ENCODE data around the gene NPFFR1.
A peak's percentile ranks its signal among the peaks of the same experiment; 100 is the strongest.
"Not testable (repeated sequence)": the region's sequence is repeated elsewhere in the genome, so short reads cannot be mapped to it uniquely, and the experiment has no call there.

The NPFFR1 gene

DNA sequence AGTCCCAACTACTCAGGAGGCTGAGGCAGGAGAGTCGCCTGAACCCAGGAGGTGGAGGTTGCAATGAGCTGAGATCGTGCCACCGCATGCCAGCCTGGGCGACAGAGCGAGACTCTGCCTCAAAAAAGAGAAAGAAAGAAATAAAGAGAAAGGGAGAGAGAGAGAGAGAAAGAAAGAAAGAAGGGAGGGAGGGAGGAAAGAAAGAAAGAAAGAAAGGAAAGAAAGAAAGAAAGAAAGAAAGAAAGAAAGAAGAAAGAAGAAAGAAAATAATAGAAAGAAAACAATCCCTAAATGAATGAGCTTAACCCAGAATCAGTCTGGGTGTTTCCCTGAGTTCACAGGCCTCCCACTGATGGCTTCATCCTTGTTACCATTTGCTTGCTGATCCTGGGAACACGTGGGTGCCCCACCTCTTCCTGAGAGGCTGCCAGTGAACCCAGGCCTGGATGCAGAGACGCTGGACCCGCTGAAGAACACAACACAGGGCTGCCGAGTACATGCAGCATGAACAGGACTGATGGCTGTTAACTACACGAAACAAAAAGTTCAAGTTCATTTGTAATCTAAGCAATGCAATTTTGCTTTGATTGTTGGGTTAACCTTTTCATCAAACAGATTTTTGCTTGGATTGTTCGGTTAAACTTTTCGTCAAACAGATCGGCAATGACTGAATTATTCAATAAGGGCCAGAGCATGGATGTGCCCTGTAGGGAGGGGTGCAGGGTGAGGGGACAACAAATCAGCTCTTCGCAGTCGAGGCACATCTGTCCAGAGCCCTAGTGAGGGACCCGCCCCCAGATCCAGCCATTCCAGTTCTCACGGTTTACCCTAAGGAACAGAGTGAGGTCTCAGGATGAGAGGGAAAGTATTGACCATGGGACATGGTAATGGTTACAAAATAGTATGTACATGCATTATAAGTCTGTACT lies 11.5 kb downstream of the NPFFR1 start:
- ATAC-seq (replicated peaks) (no peak), DNase-seq (no peak)
- H3K4me3 Mint-ChIP-seq = no peak overlapping the region
- H3K36me3 Mint-ChIP-seq (ENCODE audit: insufficient read depth) = no peaks in the 10 kb centered on the region
- no peaks in the 10 kb centered on the region for H3K27me3 Mint-ChIP-seq
- H3K27ac Mint-ChIP-seq = peak overlapping the region in 1 of 2 donors; percentile 60
- peaks cover 2 to 11% of the 10 kb centered on the region in 2 donors for H3K4me1 Mint-ChIP-seq (ENCODE audit: low read depth in 2 of 2)
- peaks cover 0 to 1% of the 10 kb centered on the region in 2 donors for H3K9me3 Mint-ChIP-seq

GRCh38 chr10:70270952-70271351 lies 12.9 kb downstream of the NPFFR1 start:
- H3K4me1 Mint-ChIP-seq (ENCODE audit: low read depth in 2 of 2) = peaks cover 2 to 11% of the 10 kb centered on the region in 2 donors
- DNase-seq = no peak

DNA sequence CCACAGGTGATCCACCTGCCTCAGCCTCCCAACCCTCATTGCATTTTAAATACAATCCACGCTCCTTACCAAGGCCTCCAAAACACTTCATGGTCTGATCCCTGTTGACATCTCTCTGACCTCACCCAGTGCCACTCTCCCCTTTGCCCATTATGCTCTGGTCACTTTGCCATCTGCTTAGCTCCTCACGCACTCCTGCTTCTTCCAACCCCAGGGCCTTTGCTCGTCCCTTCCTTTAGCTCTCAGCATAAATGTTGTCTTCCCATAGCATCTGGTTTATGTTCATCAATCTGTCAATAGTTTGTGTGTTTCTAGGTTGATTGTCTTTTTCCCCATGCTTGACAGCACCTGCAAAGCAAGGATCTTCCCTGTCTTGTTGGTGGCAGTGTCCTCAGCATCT lies 14.1 kb downstream of the NPFFR1 start:
- H3K36me3 Mint-ChIP-seq (ENCODE audit: insufficient read depth) = no peaks in the 10 kb centered on the region
- DNase-seq (no peak), ATAC-seq (replicated peaks) (no peak)
- no peaks in the 10 kb centered on the region for H3K9me3 Mint-ChIP-seq
- H3K27ac Mint-ChIP-seq = no peak overlapping the region
- peaks cover 0 to 3% of the 10 kb centered on the region in 2 donors for H3K27me3 Mint-ChIP-seq
- H3K4me1 Mint-ChIP-seq (ENCODE audit: low read depth in 2 of 2) = peaks cover 2 to 11% of the 10 kb centered on the region in 2 donors
- H3K4me3 Mint-ChIP-seq = no peak overlapping the region

More at GRCh38 chr10:70270952-70271351, 12.9 kb downstream of the NPFFR1 start:
- no peak for ATAC-seq (replicated peaks)
- Mint-ChIP-seq H3K27ac (no peak overlapping the region), H3K27me3 (no peaks in the 10 kb centered on the region), H3K4me3 (no peak overlapping the region), H3K9me3 (peaks cover 0 to 1% of the 10 kb centered on the region in 2 donors), H3K36me3 (ENCODE audit: insufficient read depth) (no peaks in the 10 kb centered on the region)

GRCh38 chr10:70268376-70268775 lies 15.4 kb downstream of the NPFFR1 start:
- no peak for ATAC-seq (replicated peaks)
- no peak for DNase-seq
- Mint-ChIP-seq H3K36me3 (ENCODE audit: insufficient read depth) (no peaks in the 10 kb centered on the region), H3K4me3 (no peak overlapping the region), H3K27me3 (peaks cover 4 to 13% of the 10 kb centered on the region in 2 donors), H3K4me1 (ENCODE audit: low read depth in 2 of 2) (peaks cover 2 to 11% of the 10 kb centered on the region in 2 donors), H3K27ac (no peak overlapping the region), H3K9me3 (no peaks in the 10 kb centered on the region)

DNA sequence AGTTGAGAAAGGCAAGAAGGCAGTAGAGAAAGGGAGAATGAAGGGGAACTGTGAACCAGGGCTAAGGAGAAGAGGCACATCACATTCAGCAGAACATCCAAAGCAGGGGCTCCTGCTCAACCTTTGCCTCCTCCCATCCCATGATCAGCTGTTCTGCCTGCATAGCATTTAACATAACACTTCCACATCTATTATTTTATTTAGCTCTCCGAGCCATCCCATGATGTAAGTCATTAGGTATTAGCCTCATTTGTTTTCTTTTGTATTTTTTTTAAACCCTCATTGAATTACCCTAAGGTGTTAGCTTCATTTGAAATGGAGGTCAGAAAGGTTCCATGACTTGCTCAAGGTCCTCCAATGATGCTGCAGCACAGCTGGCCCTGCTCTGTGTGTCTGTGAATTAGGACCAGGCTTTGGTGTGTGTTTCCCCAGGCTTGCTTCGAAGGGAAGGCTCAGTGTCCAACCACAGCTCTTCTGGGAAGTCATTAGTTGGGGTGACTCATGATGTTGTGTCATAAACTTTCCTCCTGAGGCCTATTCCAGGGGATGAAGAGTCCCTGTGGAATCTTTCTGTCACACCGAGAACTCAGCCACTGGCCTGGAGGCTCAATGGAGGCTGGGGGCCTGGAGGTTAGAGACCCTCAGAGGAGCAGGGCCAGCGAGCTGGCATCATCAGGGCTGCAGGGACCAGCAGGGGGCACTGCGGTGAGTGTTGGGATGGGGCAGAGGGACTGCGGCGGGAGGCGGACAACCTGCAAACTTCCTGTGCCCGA lies 16.5 kb downstream of the NPFFR1 start:
- Mint-ChIP-seq H3K27me3 (peaks cover 9 to 16% of the 10 kb centered on the region in 2 donors), H3K36me3 (ENCODE audit: insufficient read depth) (peaks cover 2% of the 10 kb centered on the region), H3K4me1 (ENCODE audit: low read depth in 2 of 2) (peaks cover 0 to 7% of the 10 kb centered on the region in 2 donors), H3K9me3 (no peaks in the 10 kb centered on the region), H3K4me3 (no peak overlapping the region), H3K27ac (no peak overlapping the region)
- no peak for ATAC-seq (replicated peaks)
- DNase-seq = no peak

DNA sequence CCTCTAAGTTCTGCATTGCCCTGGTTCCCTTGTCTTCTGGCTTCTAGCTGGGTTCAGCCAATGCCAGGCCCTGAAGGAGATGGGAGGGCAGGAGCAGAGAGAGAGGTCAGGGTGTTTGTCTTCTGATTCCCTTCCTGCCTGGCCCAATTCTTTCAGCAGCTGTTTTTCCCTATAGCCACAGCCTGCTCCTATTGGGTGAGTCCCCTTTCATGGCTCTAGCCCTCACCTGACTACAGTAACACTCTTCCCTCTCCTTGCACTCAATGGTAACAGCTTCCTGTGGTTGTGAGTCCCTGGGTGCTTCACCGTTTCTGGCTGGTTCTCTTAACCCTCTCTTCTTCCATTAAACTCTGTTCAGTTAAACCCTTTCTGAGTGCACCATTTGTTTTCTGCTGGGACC lies 17.1 kb downstream of the NPFFR1 start:
- H3K9me3 Mint-ChIP-seq = no peaks in the 10 kb centered on the region
- ATAC-seq (replicated peaks) (no peak), DNase-seq (no peak)
- H3K27me3 Mint-ChIP-seq = peaks cover 10 to 17% of the 10 kb centered on the region in 2 donors
- peaks cover 0 to 3% of the 10 kb centered on the region in 2 donors for H3K4me1 Mint-ChIP-seq (ENCODE audit: low read depth in 2 of 2)
- H3K4me3 Mint-ChIP-seq = no peak overlapping the region
- no peak overlapping the region for H3K27ac Mint-ChIP-seq
- peaks cover 2% of the 10 kb centered on the region for H3K36me3 Mint-ChIP-seq (ENCODE audit: insufficient read depth)

- no peaks in the 10 kb centered on the region for H3K4me1 Mint-ChIP-seq (ENCODE audit: low read depth in 2 of 2)
- ATAC-seq (replicated peaks) (no peak), DNase-seq (no peak)
- H3K36me3 Mint-ChIP-seq (ENCODE audit: insufficient read depth) = peaks cover 2% of the 10 kb centered on the region
- H3K4me3 Mint-ChIP-seq = no peak overlapping the region
- H3K27ac Mint-ChIP-seq = no peak overlapping the region
- H3K9me3 Mint-ChIP-seq = peaks cover 2 to 5% of the 10 kb centered on the region in 2 donors
- peaks cover 14 to 23% of the 10 kb centered on the region in 2 donors for H3K27me3 Mint-ChIP-seq
These were observed 17.7 kb downstream of the NPFFR1 start for GRCh38 chr10:70266056-70266455.

GRCh38 chr10:70265032-70265689 lies 18.6 kb downstream of the NPFFR1 start:
- H3K36me3 Mint-ChIP-seq (ENCODE audit: insufficient read depth) = peaks cover 2% of the 10 kb centered on the region
- no peak overlapping the region for H3K27ac Mint-ChIP-seq
- ATAC-seq (replicated peaks) (no peak), DNase-seq (no peak)
- H3K9me3 Mint-ChIP-seq = peaks cover 2 to 8% of the 10 kb centered on the region in 2 donors
- H3K27me3 Mint-ChIP-seq = peaks cover 16 to 32% of the 10 kb centered on the region in 2 donors
- H3K4me1 Mint-ChIP-seq (ENCODE audit: low read depth in 2 of 2) = no peaks in the 10 kb centered on the region
- no peak overlapping the region for H3K4me3 Mint-ChIP-seq

GRCh38 chr10:70260734-70261133 lies 23.1 kb downstream of the NPFFR1 start:
- Mint-ChIP-seq H3K9me3 (peaks cover 2 to 8% of the 10 kb centered on the region in 2 donors), H3K36me3 (ENCODE audit: insufficient read depth) (peaks cover 2% of the 10 kb centered on the region), H3K27ac (no peak overlapping the region), H3K27me3 (peaks cover 30 to 76% of the 10 kb centered on the region in 2 donors), H3K4me1 (ENCODE audit: low read depth in 2 of 2) (no peaks in the 10 kb centered on the region), H3K4me3 (no peak overlapping the region)
- no peak for ATAC-seq (replicated peaks)
- DNase-seq = no peak

GRCh38 chr10:70260259-70260658 lies 23.5 kb downstream of the NPFFR1 start:
- H3K36me3 Mint-ChIP-seq (ENCODE audit: insufficient read depth) = peaks cover 2% of the 10 kb centered on the region
- peaks cover 0 to 4% of the 10 kb centered on the region in 2 donors for H3K4me1 Mint-ChIP-seq (ENCODE audit: low read depth in 2 of 2)
- DNase-seq (no peak), ATAC-seq (replicated peaks) (no peak)
- H3K27me3 Mint-ChIP-seq = peaks cover 35 to 81% of the 10 kb centered on the region in 2 donors
- H3K27ac Mint-ChIP-seq = no peak overlapping the region
- H3K4me3 Mint-ChIP-seq = no peak overlapping the region
- peaks cover 2 to 8% of the 10 kb centered on the region in 2 donors for H3K9me3 Mint-ChIP-seq

DNA sequence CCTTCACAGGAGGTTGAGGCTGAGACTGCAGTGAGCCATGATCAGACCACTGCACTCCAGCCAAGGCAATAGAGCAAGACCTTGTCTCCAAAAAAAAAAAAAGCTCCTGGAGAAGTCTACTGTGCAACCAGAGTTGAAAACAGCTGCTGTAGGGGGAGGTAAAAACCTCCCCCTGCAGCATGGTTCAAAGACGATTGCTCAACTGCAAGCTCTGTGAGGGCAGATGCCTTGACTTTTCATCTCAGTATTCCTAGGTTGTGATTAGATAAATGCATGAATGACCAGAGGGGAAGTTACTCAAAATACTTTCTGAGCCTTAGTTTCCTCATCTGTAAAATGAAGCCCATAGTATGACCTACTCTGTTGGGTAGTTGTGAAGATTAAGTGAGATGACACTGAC lies 25.6 kb downstream of the NPFFR1 start:
- H3K4me1 Mint-ChIP-seq (ENCODE audit: low read depth in 2 of 2) = peaks cover 0 to 4% of the 10 kb centered on the region in 2 donors
- no peak overlapping the region for H3K4me3 Mint-ChIP-seq
- ATAC-seq (replicated peaks) (no peak), DNase-seq (no peak)
- peaks cover 2 to 8% of the 10 kb centered on the region in 2 donors for H3K9me3 Mint-ChIP-seq
- H3K27ac Mint-ChIP-seq = no peak overlapping the region
- H3K27me3 Mint-ChIP-seq = peaks cover 36 to 83% of the 10 kb centered on the region in 2 donors
- peaks cover 2% of the 10 kb centered on the region for H3K36me3 Mint-ChIP-seq (ENCODE audit: insufficient read depth)

- DNase-seq; H3K27ac Mint-ChIP-seq; H3K36me3 Mint-ChIP-seq (ENCODE audit: insufficient read depth); H3K9me3 Mint-ChIP-seq; H3K4me3 Mint-ChIP-seq; ATAC-seq (replicated peaks); H3K4me1 Mint-ChIP-seq (ENCODE audit: low read depth in 2 of 2): not testable (repeated sequence)
- peaks cover 36 to 85% of the 10 kb centered on the region in 2 donors for H3K27me3 Mint-ChIP-seq
These were observed 26.0 kb downstream of the NPFFR1 start for GRCh38 chr10:70257816-70258215.

DNA sequence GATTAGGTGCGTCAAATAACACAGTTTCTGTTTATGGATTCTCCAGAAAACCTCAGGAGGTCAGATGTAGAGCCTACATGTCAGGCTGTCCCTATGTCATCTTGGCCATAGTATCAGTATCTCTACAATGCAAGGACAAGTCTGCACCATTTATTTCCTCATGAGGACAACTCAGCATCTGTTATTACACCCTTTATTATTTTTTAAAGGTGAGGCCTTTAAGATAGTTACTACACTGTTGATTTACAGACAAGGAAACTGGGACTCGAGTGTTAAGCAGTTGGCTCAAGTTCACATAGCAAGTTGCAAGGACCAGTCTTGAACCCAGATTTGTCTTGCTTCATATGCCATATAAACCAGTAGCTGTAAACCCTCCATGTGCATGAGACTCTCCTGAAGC lies 27.3 kb downstream of the NPFFR1 start:
- peaks cover 2 to 7% of the 10 kb centered on the region in 2 donors for H3K9me3 Mint-ChIP-seq
- no peaks in the 10 kb centered on the region for H3K36me3 Mint-ChIP-seq (ENCODE audit: insufficient read depth)
- no peak overlapping the region for H3K27ac Mint-ChIP-seq
- H3K4me1 Mint-ChIP-seq (ENCODE audit: low read depth in 2 of 2) = peaks cover 0 to 4% of the 10 kb centered on the region in 2 donors
- DNase-seq (no peak), ATAC-seq (replicated peaks) (no peak)
- peaks cover 31 to 87% of the 10 kb centered on the region in 2 donors for H3K27me3 Mint-ChIP-seq
- H3K4me3 Mint-ChIP-seq = peak overlapping the region in 1 of 2 donors; percentile 23

Data from effector memory CD8-positive, alpha-beta T cell (primary cell).